ENCODE measurements around the gene PNP.

The PNP gene

GRCh38 chr14:20455355-20456300, 13.6 kb upstream of the PNP start:
- DNase-seq (ENCODE audit: low spot score), result peak; percentile 62

- DNase-seq (ENCODE audit: low spot score), result no peak
Observed at GRCh38 chr14:20456971-20457370, 12.2 kb upstream of the PNP start.

- no peak for DNase-seq (ENCODE audit: low spot score)
Observed at GRCh38 chr14:20458031-20458789, 11.0 kb upstream of the PNP start.

- DNase-seq (ENCODE audit: low spot score), result peak; percentile 43
Observed at GRCh38 chr14:20460458-20461224, 8.6 kb upstream of the PNP start.

- DNase-seq (ENCODE audit: low spot score), result peak; percentile 100
Observed at GRCh38 chr14:20461225-20462141, 7.7 kb upstream of the PNP start, which contains the start of gene PIP4P1. TSS of gene PIP4P1 (minus strand) at chr14:20461434. CDS start at chr14:20461325, 109 bp downstream.

GRCh38 chr14:20468764-20469241, 403 bp upstream of the PNP start:
- no peak for DNase-seq (ENCODE audit: low spot score)

- peak; percentile 47 for DNase-seq (ENCODE audit: low spot score)
Observed at GRCh38 chr14:20469890-20470602, 840 bp downstream of the PNP start.

- DNase-seq (ENCODE audit: low spot score), result no peak
Observed at GRCh38 chr14:20470603-20470901, 1.3 kb downstream of the PNP start.

- no peak for DNase-seq (ENCODE audit: low spot score)
Observed at GRCh38 chr14:20472536-20473169, 3.4 kb downstream of the PNP start.

GRCh38 chr14:20476776-20477175, 7.6 kb downstream of the PNP start:
- no peak for DNase-seq (ENCODE audit: low spot score)

- no peak for DNase-seq (ENCODE audit: low spot score)
Observed at GRCh38 chr14:20477211-20477876, 8.1 kb downstream of the PNP start.

- no peak for DNase-seq (ENCODE audit: low spot score)
Observed at GRCh38 chr14:20478894-20479293, 9.7 kb downstream of the PNP start.

GRCh38 chr14:20482382-20482781, 13.2 kb downstream of the PNP start:
- DNase-seq (ENCODE audit: low spot score), result no peak

GRCh38 chr14:20485900-20486299, 16.7 kb downstream of the PNP start:
- DNase-seq (ENCODE audit: low spot score), result no peak

- DNase-seq (ENCODE audit: low spot score), result no peak
Observed at GRCh38 chr14:20486684-20487395, 17.6 kb downstream of the PNP start.

- no peak for DNase-seq (ENCODE audit: low spot score)
Observed at GRCh38 chr14:20487396-20487725, 18.2 kb downstream of the PNP start.

- peak; percentile 41 for DNase-seq (ENCODE audit: low spot score)
Observed at GRCh38 chr14:20489093-20489994, 20.1 kb downstream of the PNP start.

- no peak for DNase-seq (ENCODE audit: low spot score)
Observed at GRCh38 chr14:20490563-20490962, 21.4 kb downstream of the PNP start.

All from SW480 (cell line).